SU-DHL-6 (cell line): ENCODE results near the gene SNAP23.

Experiments
- H2AFZ ChIP-seq: fragments of 200-600 bp; sonication (generic); 2 replicates; pipeline ENCODE4 v1.6.1; 2014; ENCODE audit warnings: low read depth, mild to moderate bottlenecking, moderate library complexity, mixed read lengths, antibody characterized with exemption, low read length; ENCODE audit not compliant: severe bottlenecking
- H3F3A ChIP-seq: fragments of 200-600 bp; shearing (Covaris generic); 2 replicates; pipeline ENCODE4 v1.6.0; 2016; ENCODE audit warnings: antibody characterized with exemption, mild to moderate bottlenecking; ENCODE audit not compliant: insufficient read depth
- H3K27ac ChIP-seq: fragments of 200-600 bp; sonication (generic); 2 replicates; pipeline ENCODE4 v1.5.1; 2016; ENCODE audit warnings: low read depth, mild to moderate bottlenecking, low read length, moderate library complexity, mixed read lengths
- H3K27me3 ChIP-seq: fragments of 200-600 bp; sonication (generic), shearing (Covaris generic); 2 replicates; pipeline ENCODE4 v1.6.0; 2014; ENCODE audit warnings: mild to moderate bottlenecking, low read length
- H3K36me3 ChIP-seq: fragments of 200-600 bp; sonication (generic); 2 replicates; pipeline ENCODE4 v1.6.1; 2014; ENCODE audit warnings: mild to moderate bottlenecking, low read length, mixed read lengths
- H3K4me2 ChIP-seq: fragments of 300-600, 200-600 bp; shearing (Covaris generic), sonication (generic); 2 replicates; pipeline ENCODE4 v1.6.0; 2014; ENCODE audit warnings: low read length, low read depth, mild to moderate bottlenecking; ENCODE audit not compliant: poor library complexity, severe bottlenecking
- H3K4me3 ChIP-seq: fragments of 200-600 bp; sonication (generic); 2 replicates; pipeline ENCODE4 v1.5.1; 2014; ENCODE audit warnings: antibody characterized with exemption, low read length, mild to moderate bottlenecking, mixed read lengths; ENCODE audit not compliant: insufficient read depth, poor library complexity, severe bottlenecking
- H3K79me2 ChIP-seq: fragments of 200-600 bp; sonication (generic); 2 replicates; pipeline ENCODE4 v1.6.1; 2014; ENCODE audit warnings: mild to moderate bottlenecking, low read length, moderate library complexity; ENCODE audit not compliant: insufficient read depth
- H3K9ac ChIP-seq: fragments of 200-600 bp; sonication (generic); 2 replicates; pipeline ENCODE4 v1.7.0; 2014; ENCODE audit warnings: mild to moderate bottlenecking, low read length
- H3K9me2 ChIP-seq: fragments of 200-600 bp; sonication (generic); replicated peaks from 2 replicates; pipeline ENCODE4 v1.6.1; 2014; ENCODE audit warnings: low read length; ENCODE audit not compliant: insufficient read depth
- H3K9me3 ChIP-seq: fragments of 200-600 bp; sonication (generic); 2 replicates; pipeline ENCODE4 v1.6.1; 2014; ENCODE audit warnings: low read length, mixed read lengths; ENCODE audit not compliant: insufficient read depth
- H4K20me1 ChIP-seq: fragments of 200-600 bp; sonication (generic); 2 replicates; pipeline ENCODE4 v1.6.1; 2014; ENCODE audit warnings: low read depth, mild to moderate bottlenecking, antibody characterized with exemption, low read length, moderate library complexity, mixed read lengths
- EZH2phosphoT487 ChIP-seq: fragments of 200-600 bp; sonication (generic), shearing (Covaris generic); conservative IDR thresholded peaks from 2 replicates; pipeline ENCODE4 v1.6.1; 2018; ENCODE audit warnings: mild to moderate bottlenecking, antibody characterized with exemption, low read length, moderate library complexity, mixed read lengths
- TF ChIP-seq, protein P1 (sequence below): fragments of 200-600 bp; sonication (generic); IDR thresholded peaks from one replicate; pipeline ENCODE4 v1.5.1; 2017; ENCODE audit warnings: antibody characterized with exemption, mild to moderate bottlenecking, low read length, moderate library complexity; ENCODE audit not compliant: insufficient read depth, poor library complexity, severe bottlenecking

SNAP23 gene

GRCh38 chr15:42474827-42475226 lies 20.6 kb upstream of the SNAP23 start:
- Histone ChIP-seq H3K9me3 (no peaks in the 10 kb centered on the region), H3K9ac (no peak overlapping the region), H3K27ac (no peak overlapping the region), H4K20me1 (no peaks in the 10 kb centered on the region), H2AFZ (no peak overlapping the region), H3K27me3 (no peaks in the 10 kb centered on the region), H3K4me3 (no peak overlapping the region), H3K9me2 (no peaks in the 10 kb centered on the region), H3F3A (peaks cover 16% of the 10 kb centered on the region; the same call in 1 of the 2 replicates), H3K79me2 (peaks cover 73% of the 10 kb centered on the region), H3K4me2 (no peak overlapping the region), H3K36me3 (peaks cover 3% of the 10 kb centered on the region; the same call in 1 of the 2 replicates)
- TF ChIP-seq, protein P1, sequence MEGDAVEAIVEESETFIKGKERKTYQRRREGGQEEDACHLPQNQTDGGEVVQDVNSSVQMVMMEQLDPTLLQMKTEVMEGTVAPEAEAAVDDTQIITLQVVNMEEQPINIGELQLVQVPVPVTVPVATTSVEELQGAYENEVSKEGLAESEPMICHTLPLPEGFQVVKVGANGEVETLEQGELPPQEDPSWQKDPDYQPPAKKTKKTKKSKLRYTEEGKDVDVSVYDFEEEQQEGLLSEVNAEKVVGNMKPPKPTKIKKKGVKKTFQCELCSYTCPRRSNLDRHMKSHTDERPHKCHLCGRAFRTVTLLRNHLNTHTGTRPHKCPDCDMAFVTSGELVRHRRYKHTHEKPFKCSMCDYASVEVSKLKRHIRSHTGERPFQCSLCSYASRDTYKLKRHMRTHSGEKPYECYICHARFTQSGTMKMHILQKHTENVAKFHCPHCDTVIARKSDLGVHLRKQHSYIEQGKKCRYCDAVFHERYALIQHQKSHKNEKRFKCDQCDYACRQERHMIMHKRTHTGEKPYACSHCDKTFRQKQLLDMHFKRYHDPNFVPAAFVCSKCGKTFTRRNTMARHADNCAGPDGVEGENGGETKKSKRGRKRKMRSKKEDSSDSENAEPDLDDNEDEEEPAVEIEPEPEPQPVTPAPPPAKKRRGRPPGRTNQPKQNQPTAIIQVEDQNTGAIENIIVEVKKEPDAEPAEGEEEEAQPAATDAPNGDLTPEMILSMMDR: no peak
- no peak for TF ChIP-seq EZH2phosphoT487

DNA sequence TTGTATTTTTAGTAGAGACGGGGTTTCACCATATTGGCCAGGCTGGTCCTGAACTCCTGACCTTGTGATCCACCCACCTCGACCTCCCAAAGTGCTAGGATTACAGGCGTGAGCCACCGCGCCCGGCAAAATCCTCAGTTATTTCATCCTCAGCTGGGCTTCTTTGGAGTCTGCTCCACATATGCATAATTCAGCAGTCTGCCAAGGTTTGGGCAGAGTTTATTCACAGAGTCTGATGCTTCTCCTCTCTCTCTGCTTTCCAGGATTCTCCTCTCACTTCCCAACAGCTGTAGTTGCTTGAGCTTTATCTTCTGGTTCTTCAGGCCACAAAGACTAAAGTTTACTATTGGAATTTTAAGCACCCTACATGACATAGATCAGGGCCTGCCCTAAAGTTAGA lies 12.7 kb upstream of the SNAP23 start:
- Histone ChIP-seq H3K9me3 (no peaks in the 10 kb centered on the region), H3K79me2 (peaks cover 89% of the 10 kb centered on the region), H2AFZ (no peak overlapping the region), H3K4me3 (no peak overlapping the region), H3K27me3 (no peaks in the 10 kb centered on the region), H4K20me1 (peaks cover 10% of the 10 kb centered on the region), H3K9me2 (no peaks in the 10 kb centered on the region), H3K27ac (no peak overlapping the region), H3F3A (peaks cover 3% of the 10 kb centered on the region; the same call in 1 of the 2 replicates), H3K36me3 (no peaks in the 10 kb centered on the region), H3K4me2 (no peak overlapping the region), H3K9ac (no peak overlapping the region)
- TF ChIP-seq EZH2phosphoT487: no peak
- TF ChIP-seq, protein P1: no peak

DNA sequence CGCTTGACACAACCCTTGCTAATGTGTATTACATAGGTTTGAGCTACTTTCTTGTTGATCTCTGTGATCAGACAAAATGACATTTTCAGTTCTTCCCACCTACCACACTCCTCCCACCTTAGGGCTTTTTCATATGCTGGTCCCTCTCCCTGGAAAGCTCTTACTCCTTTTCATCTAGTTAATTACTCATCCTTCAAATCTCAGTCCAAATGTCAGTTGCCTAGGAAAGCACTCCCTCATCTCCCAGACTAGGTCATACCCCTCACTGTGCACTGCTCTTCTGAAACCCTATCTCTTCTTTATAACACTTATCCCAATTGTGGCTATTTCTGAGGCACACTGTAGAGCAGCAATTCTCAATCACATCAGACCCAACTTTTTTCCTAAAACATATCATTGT lies 11.8 kb upstream of the SNAP23 start:
- H2AFZ ChIP-seq: no peak overlapping the region
- no peaks in the 10 kb centered on the region for H3K9me3 ChIP-seq
- no peaks in the 10 kb centered on the region for H3K27me3 ChIP-seq
- no peak overlapping the region for H3K27ac ChIP-seq
- peaks cover 3% of the 10 kb centered on the region; the same call in 1 of the 2 replicates for H3F3A ChIP-seq
- H3K9ac ChIP-seq: no peak overlapping the region
- no peaks in the 10 kb centered on the region for H3K9me2 ChIP-seq
- H3K79me2 ChIP-seq: peaks cover 94% of the 10 kb centered on the region
- no peak overlapping the region for H3K4me3 ChIP-seq
- H3K36me3 ChIP-seq: no peaks in the 10 kb centered on the region
- no peak overlapping the region for H3K4me2 ChIP-seq
- TF ChIP-seq, protein P1: no peak
- TF ChIP-seq EZH2phosphoT487: no peak
- H4K20me1 ChIP-seq: peaks cover 10% of the 10 kb centered on the region
